ENCODE data around the gene GPLD1.
A peak's percentile ranks its signal among the peaks of the same experiment; 100 is the strongest.
"Not testable (repeated sequence)": the region's sequence is repeated elsewhere in the genome, so short reads cannot be mapped to it uniquely, and the experiment has no call there.

The GPLD1 gene

GRCh38 chr6:24408719-24409410, 80.5 kb downstream of the GPLD1 start:
- DNase-seq, result no peak

GRCh38 chr6:24405262-24405661, 84.1 kb downstream of the GPLD1 start:
- no peak for DNase-seq

- DNase-seq, result no peak
Observed at GRCh38 chr6:24403501-24403824, 85.9 kb downstream of the GPLD1 start.

GRCh38 chr6:24402697-24403500, 86.5 kb downstream of the GPLD1 start, which contains the start of gene MRS2:
MRS2 (plus strand) TSS chr6:24402936; CDS start chr6:24403047, 111 bp downstream.
- peak; percentile 87 for DNase-seq

- DNase-seq, result no peak
Observed at GRCh38 chr6:24401458-24401857, 87.9 kb downstream of the GPLD1 start.

GRCh38 chr6:24400045-24401039, 89.0 kb downstream of the GPLD1 start:
- DNase-seq, result not testable (repeated sequence)

- no peak for DNase-seq
Observed at GRCh38 chr6:24397631-24398030, 91.7 kb downstream of the GPLD1 start.

GRCh38 chr6:24396824-24397223, 92.6 kb downstream of the GPLD1 start:
- DNase-seq, result no peak

GRCh38 chr6:24394780-24395437, 94.5 kb downstream of the GPLD1 start:
- no peak for DNase-seq

- no peak for DNase-seq
Observed at GRCh38 chr6:24394061-24394779, 95.2 kb downstream of the GPLD1 start.

- DNase-seq, result no peak
Observed at GRCh38 chr6:24391756-24392405, 97.5 kb downstream of the GPLD1 start.

- DNase-seq, result no peak
Observed at GRCh38 chr6:24391208-24391607, 98.2 kb downstream of the GPLD1 start.

GRCh38 chr6:24387818-24388217, 101.6 kb downstream of the GPLD1 start:
- no peak for DNase-seq

GRCh38 chr6:24385536-24386269, 103.7 kb downstream of the GPLD1 start:
- no peak for DNase-seq

- DNase-seq, result not testable (repeated sequence)
Observed at GRCh38 chr6:24384369-24385130, 104.8 kb downstream of the GPLD1 start.

- not testable (repeated sequence) for DNase-seq
Observed at GRCh38 chr6:24382891-24383494, 106.4 kb downstream of the GPLD1 start.

- DNase-seq, result no peak
Observed at GRCh38 chr6:24382220-24382540, 107.2 kb downstream of the GPLD1 start.

GRCh38 chr6:24381476-24382219, 107.7 kb downstream of the GPLD1 start:
- no peak for DNase-seq

All from activated CD4-positive, alpha-beta T cell treated with anti-CD3 and anti-CD28 coated beads, Interleukin-10, Interleukin-2, amounts not matched to agents 100 ng/mL and 50 ng/mL, durations not matched to agents 16 hours and 8 hours (primary cell).